Iris pigment epithelial cell (primary cell): Measurements from ENCODE around the gene CPA5.

ENCODE experiments used
- DNase-seq: peaks from one replicate; pipeline ENCODE4 v3.0.0-alpha.2; 2011; ENCODE audit warnings: low read depth

CPA5 gene

GRCh38 chr7:130344271-130344866 lies at the start of gene CPA5:
CPA5 (plus strand) TSS chr7:130344816; CDS start chr7:130346486, 1,670 bp downstream.
- DNase-seq = no peak

GRCh38 chr7:130296221-130296951 lies 48.2 kb upstream of the CPA5 start:
- no peak for DNase-seq

GRCh38 chr7:130297628-130298543 lies 46.7 kb upstream of the CPA5 start:
- DNase-seq = no peak

- no peak for DNase-seq
Observed at GRCh38 chr7:130298544-130299326, 45.9 kb upstream of the CPA5 start.

- DNase-seq = no peak
Observed at GRCh38 chr7:130299866-130300265, 44.8 kb upstream of the CPA5 start.

- no peak for DNase-seq
Observed at GRCh38 chr7:130301501-130302020, 43.1 kb upstream of the CPA5 start.

- no peak for DNase-seq
Observed at GRCh38 chr7:130302649-130303048, 42.0 kb upstream of the CPA5 start.

GRCh38 chr7:130303127-130303526 lies 41.5 kb upstream of the CPA5 start:
- DNase-seq = no peak

GRCh38 chr7:130303551-130303950 lies 41.1 kb upstream of the CPA5 start:
- no peak for DNase-seq

GRCh38 chr7:130303982-130304381 lies 40.6 kb upstream of the CPA5 start:
- no peak for DNase-seq

- DNase-seq = no peak
Observed at GRCh38 chr7:130304878-130305277, 39.7 kb upstream of the CPA5 start.

GRCh38 chr7:130305433-130306042 lies 39.1 kb upstream of the CPA5 start:
- no peak for DNase-seq

GRCh38 chr7:130309986-130310385 lies 34.6 kb upstream of the CPA5 start:
- DNase-seq = no peak

- no peak for DNase-seq
Observed at GRCh38 chr7:130314305-130314704, 30.3 kb upstream of the CPA5 start.

- no peak for DNase-seq
Observed at GRCh38 chr7:130319541-130319940, 25.1 kb upstream of the CPA5 start.

- peak; percentile 23 for DNase-seq
Observed at GRCh38 chr7:130321542-130322229, 22.9 kb upstream of the CPA5 start.

- DNase-seq = no peak
Observed at GRCh38 chr7:130322615-130323014, 22.0 kb upstream of the CPA5 start.

GRCh38 chr7:130324306-130324943 lies 20.2 kb upstream of the CPA5 start:
- no peak for DNase-seq

- DNase-seq = no peak
Observed at GRCh38 chr7:130329681-130330080, 14.9 kb upstream of the CPA5 start.
